PC-9 (cell line): ENCODE data around the gene FGF14. TPM values are rescaled to one million over a fixed set of nuclear protein-coding genes. Genes with fewer than 3 reads are reported as not detected.

Experiments used
- BruUV-seq: library from RNA; stranded (reverse); fragments of 400-500 nt; replicated peaks from 2 replicates; lab custom pipeline; 2021; lab: Mats Ljungman, UMichigan
- CTCF ChIA-PET: fragments of 300-600 bp; sonication (Branson Sonifier 250); formaldehyde crosslinking; loops from one replicate; lab custom pipeline; 2022; ENCODE audit warnings: antibody characterized with exemption; lab: Charles Lee
- POLR2A ChIA-PET: fragments of 300-600 bp; sonication (Branson Sonifier 250); formaldehyde crosslinking; loops from one replicate; lab custom pipeline; 2022; ENCODE audit warnings: antibody characterized with exemption; ENCODE audit not compliant: unreplicated experiment; lab: Charles Lee
- DNase-seq, 2 experiments: peaks; one replicate each; pipeline versions ENCODE4 v3.0.0 to v3.0.0-alpha.2; 2015 to 2022; ENCODE audit warnings: mixed read lengths in 1 of 2
- H2AFZ ChIP-seq: fragments of 200-600 bp; sonication (generic); 2 replicates; pipeline ENCODE4 v1.8.1; 2017; ENCODE audit warnings: antibody characterized with exemption
- H3F3A ChIP-seq: fragments of 200-600 bp; sonication (generic); 2 replicates; pipeline ENCODE4 v1.8.1; 2017; ENCODE audit warnings: antibody characterized with exemption, mild to moderate bottlenecking, low read depth; ENCODE audit not compliant: insufficient read depth
- H3K27ac ChIP-seq: fragments of 200-600 bp; sonication (generic); 2 replicates; pipeline ENCODE4 v1.6.1; 2016; ENCODE audit warnings: mixed run types
- H3K27me3 ChIP-seq: fragments of 200-600 bp; sonication (generic); 2 replicates; pipeline ENCODE4 v1.6.1; 2016; ENCODE audit warnings: low read depth, mixed run types; ENCODE audit not compliant: insufficient read depth
- H3K36me3 ChIP-seq: fragments of 200-600 bp; sonication (generic); 2 replicates; pipeline ENCODE4 v1.6.1; 2016; ENCODE audit warnings: low read depth, mixed run types
- H3K4me1 ChIP-seq: fragments of 200-600 bp; sonication (generic); replicated peaks from 2 replicates; pipeline ENCODE4 v1.6.1; 2016; ENCODE audit warnings: mixed run types; ENCODE audit not compliant: insufficient read depth
- H3K4me2 ChIP-seq: fragments of 200-600 bp; sonication (generic); 2 replicates; pipeline ENCODE4 v1.6.1; 2017; ENCODE audit warnings: mixed run types
- H3K4me3 ChIP-seq: fragments of 200-600 bp; sonication (generic); 2 replicates; pipeline ENCODE4 v1.6.1; 2016; ENCODE audit warnings: mixed run types
- H3K79me2 ChIP-seq: fragments of 200-600 bp; sonication (generic); 2 replicates; pipeline ENCODE4 v1.6.1; 2017; ENCODE audit warnings: low read depth, mixed run types
- H3K9me2 ChIP-seq: fragments of 200-600 bp; sonication (generic); 2 replicates; pipeline ENCODE4 v1.8.1; 2017; ENCODE audit warnings: mild to moderate bottlenecking; ENCODE audit not compliant: insufficient read depth
- H3K9me3 ChIP-seq: fragments of 200-600 bp; sonication (generic); 2 replicates; pipeline ENCODE4 v1.8.1; 2016; ENCODE audit warnings: low read depth; ENCODE audit not compliant: insufficient read depth
- H4K20me1 ChIP-seq: fragments of 200-600 bp; sonication (generic); 2 replicates; pipeline ENCODE4 v1.8.1; 2017; ENCODE audit not compliant: insufficient read depth
- CTCF ChIP-seq: fragments of 200-600 bp; sonication (generic); conservative IDR thresholded peaks from 2 replicates; pipeline ENCODE4 v1.6.1; 2017; ENCODE audit warnings: mixed run types, antibody characterized with exemption, mild to moderate bottlenecking, moderate library complexity
- EZH2 ChIP-seq: fragments of 200-600 bp; sonication (generic); IDR thresholded peaks from 2 replicates; pipeline ENCODE4 v1.8.0; 2017; ENCODE audit warnings: antibody characterized with exemption, low read depth
- intact Hi-C: fragments of 100-400 bp; cut with micrococcal nuclease; formaldehyde crosslinking; loops from one replicate; pipeline ENCODE4 v1.10.0; 2022; ENCODE audit not compliant: unreplicated experiment
- total RNA-seq: library from RNA; stranded (reverse); gene quantifications from 2 replicates; pipeline ENCODE4 v1.2.3, GENCODE V29; 2021

FGF14 gene
- total RNA-seq, 1 experiment from 2014 or later: not detected

- Histone ChIP-seq H2AFZ (no peak overlapping the region), H3K4me2 (no peak overlapping the region), H3K36me3 (no peaks in the 10 kb centered on the region), H3K9me2 (no peaks in the 10 kb centered on the region), H4K20me1 (no peaks in the 10 kb centered on the region), H3K27ac (no peak overlapping the region), H3K79me2 (no peaks in the 10 kb centered on the region), H3K9me3 (no peaks in the 10 kb centered on the region), H3K4me1 (0 out of 2 replicates have a peak, but pooled peaks cover 8% of the 10 kb centered on the region), H3F3A (no peaks in the 10 kb centered on the region), H3K27me3 (0 out of 2 replicates have a peak, but pooled peaks cover 10% of the 10 kb centered on the region), H3K4me3 (no peak overlapping the region)
- intact Hi-C loops: no loop called here
- ChIA-PET CTCF (no interaction called here), POLR2A (no interaction called here)
- BruUV-seq: no TSS peak
- TF ChIP-seq EZH2 (no peak), CTCF (no peak)
- no peak for DNase-seq
These were observed 168.2 kb downstream of the FGF14 start for GRCh38 chr13:102233566-102234208.

- H3K4me1 ChIP-seq: 0 out of 2 replicates have a peak, but pooled peaks cover 8% of the 10 kb centered on the region
- no peak overlapping the region for H2AFZ ChIP-seq
- TF ChIP-seq EZH2 (no peak), CTCF (no peak)
- no peaks in the 10 kb centered on the region for H3K79me2 ChIP-seq
- H3K27me3 ChIP-seq: peaks cover 15% of the 10 kb centered on the region
- H3K4me2 ChIP-seq: no peak overlapping the region
- ChIA-PET CTCF (no interaction called here), POLR2A (no interaction called here)
- H3F3A ChIP-seq: no peaks in the 10 kb centered on the region
- no peaks in the 10 kb centered on the region for H4K20me1 ChIP-seq
- no peak overlapping the region for H3K4me3 ChIP-seq
- intact Hi-C loops: no loop called here
- no peaks in the 10 kb centered on the region for H3K36me3 ChIP-seq
- DNase-seq: no peak
- no TSS peak for BruUV-seq
- H3K9me2 ChIP-seq: no peaks in the 10 kb centered on the region
- H3K27ac ChIP-seq: no peak overlapping the region
- H3K9me3 ChIP-seq: no peaks in the 10 kb centered on the region
These were observed 170.4 kb downstream of the FGF14 start for GRCh38 chr13:102231479-102231878.

GRCh38 chr13:102227741-102228140 is 174.1 kb downstream of the FGF14 start:
- Histone ChIP-seq H3K4me3 (no peak overlapping the region), H3K79me2 (no peaks in the 10 kb centered on the region), H3K27ac (no peak overlapping the region), H3K4me2 (no peak overlapping the region), H3K9me2 (no peaks in the 10 kb centered on the region), H3K36me3 (no peaks in the 10 kb centered on the region), H4K20me1 (no peaks in the 10 kb centered on the region), H2AFZ (no peak overlapping the region), H3K9me3 (no peaks in the 10 kb centered on the region), H3K27me3 (peaks cover 22% of the 10 kb centered on the region), H3F3A (no peaks in the 10 kb centered on the region), H3K4me1 (no peaks in the 10 kb centered on the region)
- BruUV-seq: no TSS peak
- TF ChIP-seq EZH2: no peak
- no peak for TF ChIP-seq CTCF
- POLR2A ChIA-PET: no interaction called here
- CTCF ChIA-PET: no interaction called here
- intact Hi-C loops: no loop called here
- no peak for DNase-seq
